ENCODE results near the gene IREB2.

DNA sequence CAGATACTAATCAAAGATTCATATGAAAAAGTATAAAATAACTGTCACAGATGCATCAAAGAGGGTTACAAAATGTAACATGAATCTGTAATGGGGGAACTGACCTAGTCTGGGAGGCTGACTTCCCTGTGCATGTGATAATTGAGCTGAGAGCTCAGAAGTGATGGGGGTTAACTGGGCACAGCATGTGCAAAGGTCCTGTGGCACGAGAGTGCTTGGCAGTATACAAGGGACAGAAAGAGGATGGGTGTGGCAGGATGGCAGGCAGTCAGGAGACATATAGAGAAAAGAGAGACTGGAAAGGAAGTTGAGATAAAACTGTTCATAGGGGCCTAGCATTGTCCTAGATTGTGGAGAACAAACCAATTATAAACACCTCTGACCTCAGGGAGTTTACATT, 47.8 kb upstream of the IREB2 start:
- TF ChIP-seq POLR2AphosphoS5 (IDR thresholded peaks at IDR 0.05; ENCODE audit: low read depth, low read length) (no peak), POLR2A (IDR thresholded peaks at IDR 0.05; ENCODE audit: low read depth, low read length) (no peak), TAF1 (IDR thresholded peaks at IDR 0.05; ENCODE audit: borderline replicate concordance, low read depth, low read length) (no peak)
